ENCODE measurements around the gene PGAM4.
"Not testable (repeated sequence)": the region's sequence is repeated elsewhere in the genome, so short reads cannot be mapped to it uniquely, and the experiment has no call there.

PGAM4 gene

DNA sequence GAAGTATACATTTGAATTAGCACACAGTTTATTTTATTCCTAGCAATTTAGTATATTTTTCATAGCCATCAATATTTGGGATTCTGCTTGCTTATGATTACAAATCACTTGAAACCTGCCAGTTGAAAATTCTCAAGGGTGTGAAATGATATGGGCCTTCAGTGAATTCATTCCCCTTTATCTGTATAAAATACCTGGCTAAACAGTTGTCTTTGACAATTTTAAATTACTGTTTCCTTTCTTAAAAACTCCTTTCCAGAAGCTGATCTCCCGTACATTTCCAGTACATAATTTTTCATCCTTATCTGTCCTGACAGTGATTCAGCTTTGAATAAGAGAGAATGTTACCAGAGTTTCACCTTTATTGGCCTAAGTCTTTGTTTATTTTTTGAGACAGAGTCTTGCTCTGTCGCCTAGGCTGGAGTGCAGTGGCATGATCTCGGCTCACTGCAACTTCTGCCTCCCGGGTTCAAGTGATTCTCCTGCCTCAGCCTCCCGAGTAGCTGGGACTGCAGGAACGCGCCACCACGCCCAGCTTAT is 45.0 kb downstream of the PGAM4 start:
- DNase-seq (ENCODE audit: low spot score), result no peak

DNA sequence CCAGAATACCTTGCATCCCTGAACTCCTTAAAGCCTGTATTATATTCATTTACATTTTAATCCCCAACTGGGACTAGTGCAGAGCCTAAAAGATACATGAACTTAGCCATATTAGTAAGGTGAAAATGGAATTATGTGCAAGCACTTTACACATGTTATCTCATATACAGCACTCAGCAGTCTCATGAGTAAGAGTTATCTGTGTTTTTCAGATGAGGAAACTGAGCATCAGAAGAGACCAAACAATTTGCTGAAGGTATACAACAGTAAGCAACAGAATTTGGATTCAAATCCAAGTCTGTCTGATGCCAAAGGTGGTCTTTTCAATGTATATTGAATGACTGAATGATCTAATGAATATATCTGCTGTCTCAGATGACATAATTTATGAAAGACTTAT is 46.7 kb downstream of the PGAM4 start:
- no peak for DNase-seq (ENCODE audit: low spot score)

DNA sequence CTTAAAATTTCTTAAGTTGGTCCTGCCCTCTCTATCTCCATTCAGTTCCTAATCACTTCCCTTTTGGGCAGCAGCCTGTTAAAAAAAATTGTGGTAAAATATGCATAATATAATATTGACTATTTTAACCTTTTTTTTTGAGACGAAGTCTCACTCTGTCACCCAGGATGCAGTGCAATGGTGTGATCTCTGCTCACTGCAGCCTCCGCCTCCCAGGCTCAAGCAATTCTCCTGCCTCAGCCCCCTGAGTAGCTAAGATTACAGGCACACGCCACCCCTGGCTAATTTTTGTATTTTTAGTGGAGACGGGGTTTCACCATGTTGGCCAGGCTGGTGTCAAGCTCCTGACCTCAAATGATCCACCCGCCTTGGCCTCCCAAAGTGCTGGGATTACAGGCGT is 50.1 kb downstream of the PGAM4 start:
- not testable (repeated sequence) for DNase-seq (ENCODE audit: low spot score)

DNA sequence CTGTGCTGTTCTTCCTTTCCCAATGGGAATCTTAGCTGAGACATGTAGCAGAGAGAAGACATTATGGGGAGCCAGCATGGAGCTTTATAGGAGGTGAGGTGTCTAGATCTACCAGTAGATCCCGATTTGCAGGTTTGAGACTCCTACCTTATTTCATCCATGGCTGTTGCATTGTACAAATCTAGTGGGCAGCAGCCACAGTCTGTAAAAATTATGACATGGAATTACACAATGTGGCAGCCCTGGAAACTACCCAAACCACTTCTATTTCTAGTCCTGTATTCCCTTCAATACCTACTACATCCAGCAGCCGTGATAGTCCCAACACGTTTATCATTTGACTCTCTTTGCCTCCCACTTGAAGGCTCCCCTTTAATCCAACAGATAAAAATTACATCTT is 50.9 kb downstream of the PGAM4 start:
- DNase-seq (ENCODE audit: low spot score), result no peak
